Hematopoietic multipotent progenitor cell (in vitro differentiated cells): Measurements from ENCODE around the gene MKS1. TPM values are rescaled to one million over a fixed set of nuclear protein-coding genes. Genes with fewer than 3 reads are reported as not detected.

ENCODE experiments used
- DNase-seq, 3 donors: peaks; one replicate each; pipeline ENCODE4 v3.0.0-alpha.2; 2011 to 2015; ENCODE audit warnings: low read depth in 2 of 3, low spot score in 2 of 3
- total RNA-seq: library from RNA; depleted of rRNA; stranded (reverse); fragments of >200 nt; gene quantifications from one replicate; pipeline ENCODE4 v1.2.3, GENCODE V29; 2012

The MKS1 gene
- total RNA-seq, 1 donor = 21.3 TPM

- no peak for DNase-seq
These were observed 26.5 kb upstream of the MKS1 start for GRCh38 chr17:58245428-58246103.

GRCh38 chr17:58244963-58245362, 25.9 kb upstream of the MKS1 start:
- DNase-seq = no peak

DNA sequence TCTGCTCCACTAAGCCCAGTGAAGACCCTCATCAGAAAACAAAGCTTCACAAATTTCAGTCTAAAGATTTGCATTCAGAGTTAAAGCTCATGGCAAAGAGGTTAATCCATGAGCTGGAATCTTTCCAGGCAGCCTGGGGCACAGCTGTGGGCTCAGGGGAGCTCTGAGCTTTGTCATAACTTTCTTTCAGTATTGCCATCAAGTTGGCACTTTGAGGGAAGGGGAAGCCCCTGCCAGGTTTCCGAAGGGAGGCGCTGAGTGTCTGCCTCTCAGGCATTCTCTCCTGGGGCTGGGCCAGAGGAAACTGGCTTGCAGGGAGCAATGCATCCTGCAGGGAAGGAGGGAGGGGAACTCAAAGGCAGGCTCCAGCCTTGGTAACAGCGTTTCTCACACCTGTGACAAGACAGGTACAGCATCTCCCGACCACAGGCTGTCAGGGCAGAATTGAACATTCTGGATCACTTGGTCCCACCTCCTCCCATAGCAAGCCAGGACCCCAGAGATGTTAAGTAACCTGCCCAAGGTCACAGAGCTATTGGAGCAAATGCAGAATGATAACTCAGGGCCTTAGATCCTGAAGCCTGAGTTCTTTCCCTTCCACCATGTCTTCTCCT, 23.2 kb upstream of the MKS1 start:
- DNase-seq = no peak

- no peak for DNase-seq
These were observed 20.9 kb upstream of the MKS1 start for GRCh38 chr17:58239987-58240386.

- DNase-seq = no peak
These were observed 19.1 kb upstream of the MKS1 start, which contains the start of gene LPO for GRCh38 chr17:58238147-58238634. LPO (plus strand) TSS chr17:58238584; CDS start chr17:58242980, 4,396 bp downstream.

DNA sequence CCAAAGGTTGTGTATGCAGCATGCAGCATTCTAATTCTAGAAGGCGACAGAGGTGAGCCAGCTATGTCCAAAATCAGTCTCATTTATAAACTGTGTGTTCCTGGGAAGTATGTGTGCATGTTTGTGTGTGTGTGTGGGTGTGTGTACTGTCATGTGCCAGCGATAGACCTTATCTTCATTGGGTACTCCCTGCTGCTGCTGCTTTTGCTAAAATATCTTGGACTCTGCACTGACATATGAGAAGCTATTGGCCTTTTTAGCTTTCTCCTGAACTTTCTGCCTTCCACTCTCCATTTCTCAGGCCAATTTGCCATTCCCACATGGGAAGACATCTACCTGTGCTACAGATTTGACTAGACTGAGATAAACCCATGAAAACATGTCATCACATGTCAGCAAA, 17.3 kb upstream of the MKS1 start:
- DNase-seq = no peak

GRCh38 chr17:58235821-58236220, 16.8 kb upstream of the MKS1 start:
- no peak for DNase-seq

GRCh38 chr17:58234512-58234911, 15.5 kb upstream of the MKS1 start:
- DNase-seq = no peak

GRCh38 chr17:58233543-58233942, 14.5 kb upstream of the MKS1 start:
- DNase-seq = no peak

DNA sequence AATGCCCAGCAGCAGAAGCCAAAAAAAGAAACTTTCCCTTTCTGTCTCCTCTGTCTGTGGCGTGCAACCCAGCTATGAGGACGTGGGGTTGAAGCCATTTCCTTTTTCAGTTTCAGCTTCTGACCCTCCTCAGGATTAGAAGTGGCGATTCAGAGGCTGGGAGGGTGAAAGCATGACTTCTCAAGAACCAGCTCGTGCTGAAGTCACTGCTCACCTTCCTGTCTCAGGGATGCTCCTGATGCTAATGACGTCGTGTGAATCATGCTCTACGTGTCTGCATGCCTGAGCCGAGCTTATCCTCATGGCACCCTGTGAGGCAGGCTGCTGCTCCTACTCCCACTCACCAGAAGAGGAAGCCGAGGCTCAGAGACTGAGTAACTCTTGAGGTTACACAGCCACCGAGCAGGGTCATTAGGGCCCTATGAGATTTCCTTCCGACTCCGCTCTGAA, 13.7 kb upstream of the MKS1 start:
- no peak for DNase-seq

DNA sequence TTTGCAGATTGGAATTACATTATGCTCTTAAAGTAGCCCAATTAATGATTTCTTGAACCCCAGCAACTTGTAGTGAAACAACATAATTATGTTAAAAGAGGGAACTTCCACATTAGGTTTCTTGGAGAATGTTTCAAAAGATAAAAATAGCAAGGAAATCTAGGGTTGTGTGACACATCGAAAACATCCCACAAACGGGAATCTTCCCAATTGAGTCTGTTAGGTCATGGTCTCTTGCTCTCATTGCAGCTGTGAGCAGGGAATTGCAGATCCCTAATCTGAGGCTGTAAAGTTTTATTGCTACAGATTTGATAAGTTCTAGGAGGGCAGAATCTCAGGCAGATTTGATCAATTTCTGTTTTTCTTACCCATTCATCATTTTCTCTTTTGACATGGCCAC, 12.6 kb upstream of the MKS1 start:
- no peak for DNase-seq

DNA sequence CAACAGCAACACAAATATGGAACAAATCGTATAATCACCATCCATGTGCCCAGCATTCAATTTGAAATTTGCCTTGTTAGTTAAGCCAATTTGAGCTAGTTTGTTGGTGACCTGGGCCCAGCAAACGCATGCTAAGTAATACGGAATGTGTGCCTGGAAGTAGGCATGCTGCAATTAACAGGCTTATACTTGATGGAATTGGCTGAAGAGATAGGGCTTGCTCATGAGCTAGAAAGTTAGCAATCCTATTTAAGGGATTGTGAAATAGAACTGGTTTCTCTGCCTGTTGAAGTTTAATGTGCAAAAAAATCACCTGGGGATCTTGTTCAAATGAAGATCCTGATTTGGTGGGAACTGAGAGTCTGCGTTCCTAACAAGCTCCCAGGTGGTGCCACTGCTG, 10.8 kb upstream of the MKS1 start:
- DNase-seq = no peak

DNA sequence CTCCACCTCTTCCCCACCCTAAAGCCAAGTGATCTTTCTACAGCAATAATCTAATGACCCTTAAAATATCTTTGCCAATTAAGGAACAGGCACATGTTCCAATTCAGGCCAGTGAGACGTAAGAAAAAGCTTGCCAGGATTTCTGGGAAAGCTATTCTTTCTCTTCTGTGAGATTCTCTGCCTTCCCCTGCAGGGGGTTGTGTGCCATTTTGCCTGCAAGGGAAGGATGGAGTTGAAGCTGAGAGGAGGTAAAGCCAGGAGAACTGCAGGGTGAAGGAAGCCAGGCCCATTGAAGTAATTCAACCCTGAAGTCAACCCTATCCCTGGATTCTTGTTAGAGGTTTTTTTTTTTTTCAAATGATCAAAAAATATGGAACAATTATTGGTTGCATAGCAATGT, 10.3 kb upstream of the MKS1 start:
- no peak for DNase-seq

GRCh38 chr17:58228679-58229078, 9.6 kb upstream of the MKS1 start:
- no peak for DNase-seq

- DNase-seq = no peak
These were observed 8.7 kb upstream of the MKS1 start for GRCh38 chr17:58227733-58228132.

- peak in 2 of 3 donors; percentile 31 to 47 for DNase-seq
These were observed 5.3 kb upstream of the MKS1 start for GRCh38 chr17:58224315-58224714.

DNA sequence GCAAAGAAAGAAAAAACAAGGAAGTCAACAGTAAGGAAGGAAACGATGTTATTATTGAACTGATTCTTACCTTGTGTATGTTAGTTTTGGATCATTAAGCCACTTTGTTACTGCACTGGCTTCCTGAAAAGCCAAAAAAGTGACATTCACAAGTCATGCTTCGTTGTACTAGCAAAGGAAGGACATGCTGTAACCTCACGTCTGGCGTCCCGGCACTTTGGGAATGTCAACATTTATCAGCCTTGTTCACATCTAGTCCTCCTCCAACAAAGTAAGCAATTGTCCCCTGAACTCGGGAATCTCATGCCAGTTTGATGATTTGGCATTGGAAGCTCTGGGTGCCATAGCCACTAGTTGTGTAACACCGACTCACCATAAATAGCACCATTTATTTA, 731 bp upstream of the MKS1 start:
- DNase-seq = peak in 2 of 3 donors; percentile 6 to 7

DNA sequence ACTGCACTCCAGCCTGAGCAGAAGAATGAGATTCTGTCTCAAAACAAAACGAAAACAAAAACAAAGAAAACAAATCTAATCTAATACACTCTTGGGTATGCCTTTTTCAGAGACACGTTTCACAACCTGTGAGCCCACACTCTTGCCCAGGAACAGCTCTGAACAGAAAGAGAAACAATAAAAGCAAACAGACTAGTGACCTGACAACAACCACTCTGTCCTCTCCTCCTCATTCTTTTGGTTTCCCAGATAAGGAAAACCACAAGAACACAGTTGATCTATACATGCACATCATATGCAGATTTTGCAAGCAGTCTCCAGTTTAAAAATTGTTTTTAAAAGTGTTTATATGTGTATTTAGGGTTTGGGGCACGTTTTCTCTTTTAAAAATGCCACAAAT, 1.3 kb downstream of the MKS1 start:
- no peak for DNase-seq

DNA sequence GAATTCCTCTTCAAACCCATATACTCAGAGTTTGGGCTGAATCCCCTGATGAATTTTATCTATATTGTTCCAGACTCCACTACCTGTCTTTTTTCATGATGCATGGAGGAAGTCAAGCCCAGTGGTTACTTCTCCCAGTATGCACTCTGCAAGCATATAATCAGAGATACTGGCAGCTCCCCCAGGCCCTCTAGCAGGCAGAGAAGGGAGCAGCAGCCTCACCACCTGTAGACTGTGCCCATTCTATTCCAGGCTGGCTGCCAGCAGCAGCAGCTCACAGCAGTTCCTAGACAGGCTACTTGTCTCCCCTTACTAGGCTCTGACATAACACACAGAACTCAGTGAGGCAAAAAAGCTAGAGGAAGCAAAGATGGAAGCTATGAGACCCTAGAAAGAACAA, 3.4 kb downstream of the MKS1 start:
- no peak for DNase-seq

DNA sequence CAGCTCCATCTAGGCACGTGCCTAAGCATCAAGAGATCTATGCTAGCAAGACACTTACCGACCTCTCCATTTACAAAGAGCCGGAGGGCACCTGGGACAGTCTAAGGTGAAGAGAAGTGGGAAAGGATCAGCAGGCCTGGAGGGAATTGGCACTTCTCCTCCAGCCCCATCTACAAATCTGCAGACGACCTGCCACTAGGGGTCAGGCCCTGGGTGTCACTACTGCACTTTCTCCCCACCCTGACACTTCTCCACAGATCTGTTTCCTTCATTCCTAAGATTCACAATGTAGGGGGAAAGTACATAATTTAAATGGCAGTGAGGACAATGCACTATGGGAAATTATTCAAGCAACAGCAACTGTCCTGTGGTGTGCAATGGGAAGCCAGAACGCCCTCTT, 8.1 kb downstream of the MKS1 start:
- DNase-seq = no peak

GRCh38 chr17:58208344-58208743, 10.7 kb downstream of the MKS1 start:
- no peak for DNase-seq

- no peak for DNase-seq
These were observed 11.6 kb downstream of the MKS1 start for GRCh38 chr17:58207451-58207850.
